ENCODE measurements around the gene FAHD2A. TPM values are rescaled to one million over a fixed set of nuclear protein-coding genes. Genes with fewer than 3 reads are reported as not detected.
"Not testable (repeated sequence)": the region's sequence is repeated elsewhere in the genome, so short reads cannot be mapped to it uniquely, and the experiment has no call there.

Gene FAHD2A
- polyA plus RNA-seq, 4 donors, result 29.8 to 51.5 (median 35.5) TPM

GRCh38 chr2:95433373-95433772 is 30.9 kb downstream of the FAHD2A start:
- DNase-seq (ENCODE audit: low read depth in 4 of 4, low spot score in 3 of 4), result not testable (repeated sequence)

GRCh38 chr2:95433973-95434372 is 31.5 kb downstream of the FAHD2A start:
- not testable (repeated sequence) for DNase-seq (ENCODE audit: low read depth in 4 of 4, low spot score in 3 of 4)

- DNase-seq (ENCODE audit: low read depth in 4 of 4, low spot score in 3 of 4), result not testable (repeated sequence)
Observed at GRCh38 chr2:95434507-95435076, 32.1 kb downstream of the FAHD2A start.

GRCh38 chr2:95435162-95435871 is 32.8 kb downstream of the FAHD2A start:
- DNase-seq (ENCODE audit: low read depth in 4 of 4, low spot score in 3 of 4), result not testable (repeated sequence)

GRCh38 chr2:95435872-95436209 is 33.3 kb downstream of the FAHD2A start:
- not testable (repeated sequence) for DNase-seq (ENCODE audit: low read depth in 4 of 4, low spot score in 3 of 4)

GRCh38 chr2:95442474-95443099 is 40.1 kb downstream of the FAHD2A start:
- not testable (repeated sequence) for DNase-seq (ENCODE audit: low read depth in 4 of 4, low spot score in 3 of 4)

- not testable (repeated sequence) for DNase-seq (ENCODE audit: low read depth in 4 of 4, low spot score in 3 of 4)
Observed at GRCh38 chr2:95445317-95445716, 42.8 kb downstream of the FAHD2A start.

- not testable (repeated sequence) for DNase-seq (ENCODE audit: low read depth in 4 of 4, low spot score in 3 of 4)
Observed at GRCh38 chr2:95463292-95463691, 60.8 kb downstream of the FAHD2A start.

Other genes with a start within 250 kb of the FAHD2A start
- 10 to 100 TPM; 18.3 to 42.7 (median 24.7) TPM for gene ZNF514, start 242.9 kb upstream of the FAHD2A start, polyA plus RNA-seq (ENCODE audit: insufficient read length in 4 of 4)
- gene ZNF2, start 236.9 kb upstream of the FAHD2A start, polyA plus RNA-seq (ENCODE audit: insufficient read length in 4 of 4), result 1 to 10 TPM; 7.2 to 9.7 (median 8.9) TPM
- gene ZNF892, start 195.2 kb upstream of the FAHD2A start, polyA plus RNA-seq (ENCODE audit: insufficient read length in 4 of 4), result 1 to 10 TPM; 4.7 to 5.3 (median 5.1) TPM
- gene PROM2, start 128.3 kb upstream of the FAHD2A start, polyA plus RNA-seq (ENCODE audit: insufficient read length in 4 of 4), result 10 to 100 TPM in 3 of 4 donors, 1 to 10 TPM in 1; 1.7 to 50.5 (median 31.7) TPM
- 10 to 100 TPM in 3 of 4 donors, 1 to 10 TPM in 1; 8.7 to 18.9 (median 11.4) TPM for gene KCNIP3, start 105.4 kb upstream of the FAHD2A start, polyA plus RNA-seq (ENCODE audit: insufficient read length in 4 of 4)
- under 1 TPM in 1 of 4 donors, not detected in 3; 0.67 TPM for gene TRIM43B, start 82.0 kb downstream of the FAHD2A start, polyA plus RNA-seq (ENCODE audit: insufficient read length in 4 of 4)
- under 1 TPM; 0.12 to 0.66 (median 0.40) TPM for gene TRIM43, start 189.3 kb downstream of the FAHD2A start, polyA plus RNA-seq (ENCODE audit: insufficient read length in 4 of 4)

All from left renal pelvis (tissue), 4 donors.